IgD-negative memory B cell (primary cell): ENCODE results near the gene IRF4. TPM values are rescaled to one million over a fixed set of nuclear protein-coding genes. Genes with fewer than 3 reads are reported as not detected.
A peak's percentile ranks its signal among the peaks of the same experiment; 100 is the strongest.

Experiments used
- H3K27ac Mint-ChIP-seq, 3 donors: one replicate each; pipeline ENCODE4 v1.8.0; 2020 to 2022; ENCODE audit warnings: mild to moderate bottlenecking in 3 of 3, mixed read lengths in 3 of 3, moderate library complexity in 1 of 3
- H3K27me3 Mint-ChIP-seq: one replicate; pipeline ENCODE4 v1.8.0; 2021; ENCODE audit warnings: mixed read lengths
- H3K36me3 Mint-ChIP-seq: one replicate; pipeline ENCODE4 v1.8.0; 2020; ENCODE audit warnings: mild to moderate bottlenecking, mixed read lengths
- H3K4me1 Mint-ChIP-seq, 3 donors: one replicate each; pipeline ENCODE4 v1.8.0; 2020 to 2022; ENCODE audit warnings: mixed read lengths in 3 of 3, mild to moderate bottlenecking in 1 of 3
- H3K4me3 Mint-ChIP-seq, 4 donors: one replicate each; pipeline ENCODE4 v1.8.0; 2020 to 2022; ENCODE audit warnings: mild to moderate bottlenecking in 4 of 4, mixed read lengths in 4 of 4, moderate library complexity in 3 of 4
- H3K9me3 Mint-ChIP-seq, 3 donors: one replicate each; pipeline ENCODE4 v1.8.0; 2020 to 2021; ENCODE audit warnings: mixed read lengths in 3 of 3, mild to moderate bottlenecking in 1 of 3
- polyA plus RNA-seq: library from polyadenylated mRNA; unstranded; fragments of 300-500 nt; fragmentation: Illumina TruSeq; gene quantifications from one replicate; pipeline ENCODE4 v1.2.3, GENCODE V29; 2021

IRF4 gene
- polyA plus RNA-seq, 1 donor from 2014 or later, result 22.9 TPM

- H3K36me3 Mint-ChIP-seq, result peaks cover 3% of the 10 kb centered on the region
- H3K27me3 Mint-ChIP-seq, result peaks cover 2% of the 10 kb centered on the region
- H3K9me3 Mint-ChIP-seq, result no peaks in the 10 kb centered on the region
- peaks cover 47 to 66% (median 47%) of the 10 kb centered on the region in 3 donors for H3K4me1 Mint-ChIP-seq
- peak overlapping the region; percentile 6 to 89 (median 66) for H3K4me3 Mint-ChIP-seq
- H3K27ac Mint-ChIP-seq, result peak overlapping the region; percentile 76 to 97 (median 96)
Measured at GRCh38 chr6:358432-358831, 33.1 kb upstream of the IRF4 start.

GRCh38 chr6:358847-359246, 32.7 kb upstream of the IRF4 start:
- H3K27ac Mint-ChIP-seq, result peak overlapping the region; percentile 76 to 97 (median 96)
- H3K4me1 Mint-ChIP-seq, result peaks cover 45 to 64% (median 48%) of the 10 kb centered on the region in 3 donors
- H3K4me3 Mint-ChIP-seq, result peak overlapping the region in 3 of 4 donors; percentile 6 to 89 (median 83)
- peaks cover 2% of the 10 kb centered on the region for H3K27me3 Mint-ChIP-seq
- H3K36me3 Mint-ChIP-seq, result peaks cover 2% of the 10 kb centered on the region
- no peaks in the 10 kb centered on the region for H3K9me3 Mint-ChIP-seq

- H3K27me3 Mint-ChIP-seq, result peaks cover 2% of the 10 kb centered on the region
- peaks cover 0 to 3% (median 0%) of the 10 kb centered on the region in 3 donors for H3K9me3 Mint-ChIP-seq
- H3K4me1 Mint-ChIP-seq, result peaks cover 45 to 66% (median 54%) of the 10 kb centered on the region in 3 donors
- peaks cover 7% of the 10 kb centered on the region for H3K36me3 Mint-ChIP-seq
- peak overlapping the region in 2 of 3 donors; percentile 76 to 87 for H3K27ac Mint-ChIP-seq
- H3K4me3 Mint-ChIP-seq, result peak overlapping the region in 1 of 4 donors; percentile 89
Measured at GRCh38 chr6:359261-360035, 32.1 kb upstream of the IRF4 start.

DNA sequence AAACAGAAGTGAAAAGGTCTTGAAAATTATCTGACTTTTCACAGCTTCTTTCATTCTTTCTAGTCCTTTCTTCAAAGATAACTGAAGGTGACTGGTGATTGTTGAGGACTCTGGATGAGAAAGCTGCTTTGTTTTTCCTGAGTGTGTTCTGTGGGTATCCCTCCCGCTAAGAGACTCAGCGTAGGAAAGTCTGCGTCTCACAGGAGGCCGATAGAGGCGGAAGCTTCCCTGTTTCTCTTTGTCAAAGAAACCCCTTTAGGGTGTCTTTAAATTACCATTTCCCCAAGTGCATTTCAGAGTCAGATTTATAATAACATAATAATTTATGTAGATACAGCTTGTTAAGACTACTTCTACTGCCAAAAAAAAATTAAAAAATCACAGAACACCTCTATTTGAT, 31.2 kb upstream of the IRF4 start:
- Mint-ChIP-seq H3K9me3 (peaks cover 0 to 3% (median 0%) of the 10 kb centered on the region in 3 donors), H3K27me3 (peaks cover 2% of the 10 kb centered on the region), H3K4me1 (peaks cover 47 to 67% (median 63%) of the 10 kb centered on the region in 3 donors), H3K27ac (peak overlapping the region in 2 of 3 donors; percentile 25 to 29), H3K4me3 (peak overlapping the region in 2 of 4 donors; percentile 28 to 65), H3K36me3 (peaks cover 8% of the 10 kb centered on the region)

- Mint-ChIP-seq H3K4me3 (peak overlapping the region in 1 of 4 donors; percentile 67), H3K27ac (peak overlapping the region in 1 of 3 donors; percentile 25)
Measured at GRCh38 chr6:360764-361373, 30.7 kb upstream of the IRF4 start.

DNA sequence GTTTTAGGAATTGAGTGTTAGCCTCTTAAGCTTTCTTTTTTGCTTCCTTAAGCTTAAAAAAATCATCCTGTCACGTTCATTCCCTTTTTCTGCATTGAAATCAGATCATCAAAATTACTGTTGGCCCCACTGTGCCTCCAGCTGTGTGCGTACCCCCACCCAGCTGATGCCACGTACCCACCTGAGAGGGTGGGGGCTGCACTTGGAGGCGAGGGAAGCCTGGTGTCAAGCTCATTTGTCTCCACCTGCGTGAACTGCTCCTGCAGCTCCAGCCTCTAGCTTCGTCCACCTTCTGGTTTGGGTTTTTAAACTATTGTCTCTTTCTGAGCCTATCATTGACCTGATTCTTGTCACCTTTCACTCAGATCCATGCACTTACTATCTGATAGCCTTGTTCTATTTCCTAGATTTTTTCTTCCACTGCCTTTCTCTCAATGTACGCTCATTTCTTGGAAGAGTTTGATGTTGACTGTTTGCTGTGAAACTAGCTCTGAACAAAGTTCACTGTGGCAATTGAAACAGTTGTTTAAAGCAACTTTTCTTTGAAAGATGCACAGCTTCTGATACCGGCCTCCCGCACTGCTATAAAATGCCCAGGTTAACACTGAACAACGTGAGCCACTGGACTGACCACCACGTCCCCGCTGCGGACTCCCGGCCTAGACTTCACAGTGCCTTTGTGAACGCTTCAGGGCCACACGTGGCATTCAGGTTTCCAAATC, 30.0 kb upstream of the IRF4 start:
- Mint-ChIP-seq H3K27me3 (peaks cover 2% of the 10 kb centered on the region), H3K4me3 (no peak overlapping the region), H3K36me3 (peaks cover 8% of the 10 kb centered on the region), H3K27ac (no peak overlapping the region), H3K9me3 (peaks cover 0 to 3% (median 0%) of the 10 kb centered on the region in 3 donors), H3K4me1 (peaks cover 44 to 68% (median 67%) of the 10 kb centered on the region in 3 donors)

More at GRCh38 chr6:360764-361373, 30.7 kb upstream of the IRF4 start:
- Mint-ChIP-seq H3K36me3 (peaks cover 8% of the 10 kb centered on the region), H3K9me3 (peaks cover 0 to 3% (median 0%) of the 10 kb centered on the region in 3 donors), H3K27me3 (peaks cover 2% of the 10 kb centered on the region), H3K4me1 (peaks cover 47 to 66% (median 66%) of the 10 kb centered on the region in 3 donors)

- peak overlapping the region in 1 of 3 donors; percentile 4 for H3K27ac Mint-ChIP-seq
- H3K4me1 Mint-ChIP-seq, result peaks cover 37 to 67% (median 66%) of the 10 kb centered on the region in 3 donors
- H3K9me3 Mint-ChIP-seq, result peaks cover 0 to 3% (median 0%) of the 10 kb centered on the region in 3 donors
- H3K27me3 Mint-ChIP-seq, result peaks cover 5% of the 10 kb centered on the region
- H3K4me3 Mint-ChIP-seq, result no peak overlapping the region
- H3K36me3 Mint-ChIP-seq, result peaks cover 6% of the 10 kb centered on the region
Measured at GRCh38 chr6:362231-362923, 29.2 kb upstream of the IRF4 start.

DNA sequence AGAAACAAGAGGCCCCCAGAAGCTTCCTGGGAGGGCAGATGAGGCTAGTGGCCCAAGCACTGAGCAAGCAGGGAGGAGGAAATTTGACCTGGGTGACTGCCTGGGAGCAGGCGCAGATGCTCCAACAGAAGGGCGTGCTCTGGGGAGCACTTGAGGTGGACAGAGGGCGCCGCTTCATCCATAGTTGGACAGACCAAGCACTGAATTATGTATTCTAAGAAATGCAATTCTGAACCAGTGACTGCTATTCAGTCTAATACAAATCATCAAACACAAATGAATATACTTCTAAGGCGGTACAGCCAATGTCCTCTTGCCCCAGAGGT, 28.7 kb upstream of the IRF4 start:
- Mint-ChIP-seq H3K36me3 (peaks cover 6% of the 10 kb centered on the region), H3K4me3 (no peak overlapping the region), H3K27me3 (peaks cover 9% of the 10 kb centered on the region), H3K4me1 (peaks cover 36 to 63% (median 63%) of the 10 kb centered on the region in 3 donors), H3K27ac (peak overlapping the region in 1 of 3 donors; percentile 54), H3K9me3 (peaks cover 0 to 3% (median 0%) of the 10 kb centered on the region in 3 donors)

DNA sequence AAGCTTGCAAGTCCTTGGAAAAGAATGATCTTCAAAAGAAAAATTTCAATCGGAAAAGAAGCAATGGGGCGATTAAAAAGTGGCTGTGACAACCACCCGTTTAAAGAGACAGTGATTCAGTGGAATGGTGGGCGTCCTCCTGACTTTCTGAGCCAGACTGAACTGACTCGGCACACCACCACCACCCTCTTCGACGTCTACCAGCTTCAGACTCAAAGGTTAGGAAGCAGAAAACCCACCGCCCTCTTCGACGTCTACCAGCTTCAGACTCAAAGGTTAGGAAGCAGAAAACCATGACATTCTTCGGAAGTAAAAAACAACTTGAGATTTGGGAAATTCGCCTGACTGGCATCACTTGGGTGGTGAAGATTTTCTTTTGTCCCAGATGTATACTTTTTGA, 28.3 kb upstream of the IRF4 start:
- H3K9me3 Mint-ChIP-seq, result peaks cover 0 to 3% (median 0%) of the 10 kb centered on the region in 3 donors
- H3K4me3 Mint-ChIP-seq, result no peak overlapping the region
- peaks cover 32 to 59% (median 58%) of the 10 kb centered on the region in 3 donors for H3K4me1 Mint-ChIP-seq

GRCh38 chr6:363909-364308, 27.6 kb upstream of the IRF4 start:
- H3K4me1 Mint-ChIP-seq, result peaks cover 25 to 53% (median 52%) of the 10 kb centered on the region in 3 donors
- peak overlapping the region in 2 of 3 donors; percentile 34 to 42 for H3K27ac Mint-ChIP-seq
- H3K27me3 Mint-ChIP-seq, result peaks cover 8% of the 10 kb centered on the region
- H3K36me3 Mint-ChIP-seq, result peaks cover 6% of the 10 kb centered on the region
- peak overlapping the region in 1 of 4 donors; percentile 13 for H3K4me3 Mint-ChIP-seq
- H3K9me3 Mint-ChIP-seq, result peaks cover 0 to 3% (median 0%) of the 10 kb centered on the region in 3 donors

More for the DNA sequence above, 28.3 kb upstream of the IRF4 start:
- Mint-ChIP-seq H3K27ac (peak overlapping the region in 2 of 3 donors; percentile 10 to 42), H3K27me3 (peaks cover 9% of the 10 kb centered on the region), H3K36me3 (peaks cover 6% of the 10 kb centered on the region)

DNA sequence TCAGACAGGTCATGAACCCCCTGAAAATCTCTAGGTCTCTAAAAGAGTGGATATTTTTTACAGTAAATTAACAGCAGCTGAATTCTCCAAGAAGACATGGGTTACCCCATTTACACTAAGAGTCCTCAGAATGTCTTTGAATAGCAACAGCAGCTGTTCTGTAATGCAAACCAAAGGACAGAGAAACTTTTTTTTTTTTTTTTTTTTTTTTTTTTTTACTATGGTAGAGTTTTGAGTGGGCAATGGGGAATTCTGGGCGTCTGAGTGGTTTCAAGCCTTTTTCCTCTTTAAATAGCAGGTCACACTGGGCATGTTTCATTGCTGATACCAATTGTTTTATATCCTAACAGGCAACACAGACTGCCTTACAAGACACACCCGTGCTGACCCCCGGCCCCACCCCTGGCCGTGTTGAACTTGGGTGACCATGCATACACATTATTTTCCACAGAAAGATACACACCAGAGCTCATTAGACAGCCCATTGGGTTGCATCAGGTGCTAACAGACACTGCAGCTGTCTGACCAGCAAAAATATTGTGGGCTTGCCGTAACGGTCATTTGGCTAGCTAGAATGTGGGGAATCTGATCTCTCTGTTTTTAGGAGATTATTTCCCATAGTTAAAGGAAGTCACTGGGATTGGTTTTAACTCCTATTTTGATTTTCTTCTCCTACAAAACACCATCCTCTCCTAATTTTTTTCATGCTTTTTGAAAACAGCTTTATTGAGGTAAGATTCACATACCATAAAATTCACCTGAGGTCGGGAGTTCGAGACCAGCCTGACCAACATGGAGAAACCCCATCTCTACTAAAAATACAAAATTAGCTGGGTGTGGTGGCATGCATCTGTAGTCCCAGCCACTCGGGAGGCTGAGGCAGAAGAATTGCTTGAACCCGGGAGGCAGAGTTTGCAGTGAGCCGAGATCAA, 26.7 kb upstream of the IRF4 start:
- H3K9me3 Mint-ChIP-seq, result peaks cover 0 to 3% (median 0%) of the 10 kb centered on the region in 3 donors
- peak overlapping the region in 2 of 4 donors; percentile 30 to 90 for H3K4me3 Mint-ChIP-seq
- H3K27ac Mint-ChIP-seq, result peak overlapping the region in 2 of 3 donors; percentile 34 to 65
- peaks cover 6% of the 10 kb centered on the region for H3K36me3 Mint-ChIP-seq
- H3K4me1 Mint-ChIP-seq, result peaks cover 26 to 52% (median 47%) of the 10 kb centered on the region in 3 donors
- H3K27me3 Mint-ChIP-seq, result peaks cover 7% of the 10 kb centered on the region

DNA sequence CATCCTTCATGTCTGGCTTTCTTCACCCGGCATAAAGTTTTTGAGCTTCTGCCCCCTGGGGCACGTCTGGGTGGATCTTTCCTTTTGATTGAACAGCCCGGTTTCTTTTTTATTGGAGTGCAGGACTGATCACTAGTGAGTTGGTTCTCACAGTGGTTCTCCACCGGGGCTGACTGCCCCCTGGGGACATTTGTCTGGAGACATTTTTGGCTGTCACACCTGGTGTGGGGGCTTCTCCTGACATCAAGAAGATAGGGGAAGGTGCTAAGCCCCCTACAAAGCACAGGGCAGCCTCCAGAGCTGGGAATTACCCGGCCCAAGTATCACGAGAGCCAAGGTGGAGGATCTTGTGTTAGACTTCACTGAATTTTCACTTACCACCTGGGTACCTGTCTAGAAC, 25.7 kb upstream of the IRF4 start:
- Mint-ChIP-seq H3K4me3 (peak overlapping the region; percentile 46 to 90 (median 67)), H3K4me1 (peaks cover 25 to 44% (median 42%) of the 10 kb centered on the region in 3 donors), H3K36me3 (peaks cover 6% of the 10 kb centered on the region)

More for the DNA sequence above, 25.7 kb upstream of the IRF4 start:
- peaks cover 10% of the 10 kb centered on the region for H3K27me3 Mint-ChIP-seq
- H3K9me3 Mint-ChIP-seq, result peaks cover 0 to 3% (median 2%) of the 10 kb centered on the region in 3 donors
- peak overlapping the region in 2 of 3 donors; percentile 65 to 78 for H3K27ac Mint-ChIP-seq
